Measurements from ENCODE around the gene FMC1.
"Not testable (repeated sequence)": the region's sequence is repeated elsewhere in the genome, so short reads cannot be mapped to it uniquely, and the experiment has no call there.

FMC1 gene

GRCh38 chr7:139340037-139340807 is 915 bp upstream of the FMC1 start:
- Histone ChIP-seq H3K27ac (ENCODE audit: low read length) (peak overlapping the region; percentile 100), H3K9ac (ENCODE audit: low read length in 2 of 2) (peak overlapping the region; percentile 96 to 100), H3K9me3 (ENCODE audit: control insufficient read depth in 2 of 2, low read length in 2 of 2) (no peaks in the 10 kb centered on the region), H3K27me3 (ENCODE audit: control insufficient read depth in 1 of 2, insufficient read depth in 2 of 2, low read length in 2 of 2) (no peaks in the 10 kb centered on the region), H3K4me3 (ENCODE audit: low read length in 2 of 2) (peak overlapping the region; percentile 85 to 99), H3K36me3 (ENCODE audit: control insufficient read depth in 2 of 2, insufficient read depth in 2 of 2, low read length in 2 of 2) (no peaks in the 10 kb centered on the region), H3K4me1 (ENCODE audit: control insufficient read depth, insufficient read depth, low read length) (peaks cover 7% of the 10 kb centered on the region)

- Histone ChIP-seq H3K4me1 (ENCODE audit: control insufficient read depth, insufficient read depth, low read length) (peaks cover 7% of the 10 kb centered on the region), H3K27ac (ENCODE audit: low read length) (peak overlapping the region; percentile 100), H3K36me3 (ENCODE audit: control insufficient read depth in 2 of 2, insufficient read depth in 2 of 2, low read length in 2 of 2) (peaks cover 0 to 4% of the 10 kb centered on the region in 2 donors), H3K9me3 (ENCODE audit: control insufficient read depth in 2 of 2, low read length in 2 of 2) (no peaks in the 10 kb centered on the region), H3K4me3 (ENCODE audit: low read length in 2 of 2) (peak overlapping the region; percentile 85 to 99), H3K9ac (ENCODE audit: low read length in 2 of 2) (peak overlapping the region; percentile 96 to 100), H3K27me3 (ENCODE audit: control insufficient read depth in 1 of 2, insufficient read depth in 2 of 2, low read length in 2 of 2) (no peaks in the 10 kb centered on the region)
Measured at GRCh38 chr7:139340808-139341057, 404 bp upstream of the FMC1 start.

GRCh38 chr7:139341776-139342226 is 664 bp downstream of the FMC1 start:
- H3K9ac ChIP-seq (ENCODE audit: low read length in 2 of 2): peak overlapping the region; percentile 96 to 100
- peaks cover 7% of the 10 kb centered on the region for H3K4me1 ChIP-seq (ENCODE audit: control insufficient read depth, insufficient read depth, low read length)
- H3K27ac ChIP-seq (ENCODE audit: low read length): peak overlapping the region; percentile 100
- no peaks in the 10 kb centered on the region for H3K9me3 ChIP-seq (ENCODE audit: control insufficient read depth in 2 of 2, low read length in 2 of 2)
- peak overlapping the region; percentile 85 to 99 for H3K4me3 ChIP-seq (ENCODE audit: low read length in 2 of 2)
- H3K27me3 ChIP-seq (ENCODE audit: control insufficient read depth in 1 of 2, insufficient read depth in 2 of 2, low read length in 2 of 2): no peaks in the 10 kb centered on the region
- H3K36me3 ChIP-seq (ENCODE audit: control insufficient read depth in 2 of 2, insufficient read depth in 2 of 2, low read length in 2 of 2): peaks cover 4% of the 10 kb centered on the region in 2 donors

GRCh38 chr7:139345042-139345441 is 3.9 kb downstream of the FMC1 start:
- no peak overlapping the region for H3K27ac ChIP-seq (ENCODE audit: low read length)
- peaks cover 7% of the 10 kb centered on the region for H3K4me1 ChIP-seq (ENCODE audit: control insufficient read depth, insufficient read depth, low read length)
- no peaks in the 10 kb centered on the region for H3K27me3 ChIP-seq (ENCODE audit: control insufficient read depth in 1 of 2, insufficient read depth in 2 of 2, low read length in 2 of 2)
- H3K36me3 ChIP-seq (ENCODE audit: control insufficient read depth in 2 of 2, insufficient read depth in 2 of 2, low read length in 2 of 2): peaks cover 7 to 10% of the 10 kb centered on the region in 2 donors
- no peak overlapping the region for H3K4me3 ChIP-seq (ENCODE audit: low read length in 2 of 2)
- no peak overlapping the region for H3K9ac ChIP-seq (ENCODE audit: low read length in 2 of 2)
- no peaks in the 10 kb centered on the region for H3K9me3 ChIP-seq (ENCODE audit: control insufficient read depth in 2 of 2, low read length in 2 of 2)

- Histone ChIP-seq H3K36me3 (ENCODE audit: control insufficient read depth in 2 of 2, insufficient read depth in 2 of 2, low read length in 2 of 2) (peaks cover 6 to 10% of the 10 kb centered on the region in 2 donors), H3K4me1 (ENCODE audit: control insufficient read depth, insufficient read depth, low read length) (no peaks in the 10 kb centered on the region), H3K27me3 (ENCODE audit: control insufficient read depth in 1 of 2, insufficient read depth in 2 of 2, low read length in 2 of 2) (no peaks in the 10 kb centered on the region), H3K9me3 (ENCODE audit: control insufficient read depth in 2 of 2, low read length in 2 of 2) (no peaks in the 10 kb centered on the region), H3K9ac (ENCODE audit: low read length in 2 of 2) (no peak overlapping the region), H3K27ac (ENCODE audit: low read length) (no peak overlapping the region), H3K4me3 (ENCODE audit: low read length in 2 of 2) (no peak overlapping the region)
Measured at GRCh38 chr7:139351027-139351426, 9.9 kb downstream of the FMC1 start.

GRCh38 chr7:139354729-139355128 is 13.6 kb downstream of the FMC1 start:
- H3K9me3 ChIP-seq (ENCODE audit: control insufficient read depth in 2 of 2, low read length in 2 of 2): no peaks in the 10 kb centered on the region
- no peaks in the 10 kb centered on the region for H3K27me3 ChIP-seq (ENCODE audit: control insufficient read depth in 1 of 2, insufficient read depth in 2 of 2, low read length in 2 of 2)
- no peak overlapping the region for H3K9ac ChIP-seq (ENCODE audit: low read length in 2 of 2)
- peaks cover 0 to 2% of the 10 kb centered on the region in 2 donors for H3K36me3 ChIP-seq (ENCODE audit: control insufficient read depth in 2 of 2, insufficient read depth in 2 of 2, low read length in 2 of 2)
- H3K4me3 ChIP-seq (ENCODE audit: low read length in 2 of 2): no peak overlapping the region
- H3K27ac ChIP-seq (ENCODE audit: low read length): no peak overlapping the region
- H3K4me1 ChIP-seq (ENCODE audit: control insufficient read depth, insufficient read depth, low read length): no peaks in the 10 kb centered on the region

- no peak overlapping the region for H3K27ac ChIP-seq (ENCODE audit: low read length)
- H3K4me3 ChIP-seq (ENCODE audit: low read length in 2 of 2): no peak overlapping the region
- peaks cover 0 to under 1% of the 10 kb centered on the region in 2 donors for H3K36me3 ChIP-seq (ENCODE audit: control insufficient read depth in 2 of 2, insufficient read depth in 2 of 2, low read length in 2 of 2)
- H3K9ac ChIP-seq (ENCODE audit: low read length in 2 of 2): no peak overlapping the region
- no peaks in the 10 kb centered on the region for H3K27me3 ChIP-seq (ENCODE audit: control insufficient read depth in 1 of 2, insufficient read depth in 2 of 2, low read length in 2 of 2)
- no peaks in the 10 kb centered on the region for H3K4me1 ChIP-seq (ENCODE audit: control insufficient read depth, insufficient read depth, low read length)
- no peaks in the 10 kb centered on the region for H3K9me3 ChIP-seq (ENCODE audit: control insufficient read depth in 2 of 2, low read length in 2 of 2)
Measured at GRCh38 chr7:139355320-139355719, 14.2 kb downstream of the FMC1 start.

- Histone ChIP-seq H3K9ac (ENCODE audit: low read length in 2 of 2) (peak overlapping the region; percentile 98), H3K27ac (ENCODE audit: low read length) (peak overlapping the region; percentile 97)
Measured at GRCh38 chr7:139357729-139358506, 16.8 kb downstream of the FMC1 start.

GRCh38 chr7:139358541-139359365 is 17.6 kb downstream of the FMC1 start:
- Histone ChIP-seq H3K9ac (ENCODE audit: low read length in 2 of 2) (peak overlapping the region; percentile 98), H3K36me3 (ENCODE audit: control insufficient read depth in 2 of 2, insufficient read depth in 2 of 2, low read length in 2 of 2) (no peaks in the 10 kb centered on the region), H3K27ac (ENCODE audit: low read length) (peak overlapping the region; percentile 97), H3K4me1 (ENCODE audit: control insufficient read depth, insufficient read depth, low read length) (peaks cover 15% of the 10 kb centered on the region), H3K27me3 (ENCODE audit: control insufficient read depth in 1 of 2, insufficient read depth in 2 of 2, low read length in 2 of 2) (no peaks in the 10 kb centered on the region), H3K4me3 (ENCODE audit: low read length in 2 of 2) (peak overlapping the region; percentile 96), H3K9me3 (ENCODE audit: control insufficient read depth in 2 of 2, low read length in 2 of 2) (no peaks in the 10 kb centered on the region)

More at GRCh38 chr7:139357729-139358506, 16.8 kb downstream of the FMC1 start:
- H3K4me1 ChIP-seq (ENCODE audit: control insufficient read depth, insufficient read depth, low read length); H3K27me3 ChIP-seq (ENCODE audit: control insufficient read depth in 1 of 2, insufficient read depth in 2 of 2, low read length in 2 of 2); H3K9me3 ChIP-seq (ENCODE audit: control insufficient read depth in 2 of 2, low read length in 2 of 2); H3K36me3 ChIP-seq (ENCODE audit: control insufficient read depth in 2 of 2, insufficient read depth in 2 of 2, low read length in 2 of 2): not testable (repeated sequence)
- H3K4me3 ChIP-seq (ENCODE audit: low read length in 2 of 2): peak overlapping the region; percentile 96

GRCh38 chr7:139359366-139360209 is 18.5 kb downstream of the FMC1 start, which contains the start of gene LUC7L2:
TSS of gene LUC7L2 (plus strand) at chr7:139359894. CDS start at chr7:139360262, 368 bp downstream.
- peak within 1 kb of the TSS; percentile 96 for H3K4me3 ChIP-seq (ENCODE audit: low read length in 2 of 2)
- no peaks in the 10 kb centered on the region for H3K9me3 ChIP-seq (ENCODE audit: control insufficient read depth in 2 of 2, low read length in 2 of 2)
- H3K27me3 ChIP-seq (ENCODE audit: control insufficient read depth in 1 of 2, insufficient read depth in 2 of 2, low read length in 2 of 2): no peaks in the 10 kb centered on the region
- H3K27ac ChIP-seq (ENCODE audit: low read length): peak within 1 kb of the TSS; percentile 97
- H3K9ac ChIP-seq (ENCODE audit: low read length in 2 of 2): peak within 1 kb of the TSS; percentile 98 to 100
- H3K4me1 ChIP-seq (ENCODE audit: control insufficient read depth, insufficient read depth, low read length): peaks cover 15% of the 10 kb centered on the region
- no peaks in the 10 kb centered on the region for H3K36me3 ChIP-seq (ENCODE audit: control insufficient read depth in 2 of 2, insufficient read depth in 2 of 2, low read length in 2 of 2)
